Loucy (cell line): ENCODE results near the gene DRAM2.

ENCODE experiments used
- H2AFZ ChIP-seq: fragments of 200-600 bp; sonication (generic); 2 replicates; pipeline ENCODE4 v1.6.0; 2016; ENCODE audit warnings: antibody characterized with exemption, mild to moderate bottlenecking, low read length, moderate library complexity
- H3F3A ChIP-seq: fragments of 200-600 bp; 2 replicates; pipeline ENCODE4 v1.6.0; 2016; ENCODE audit warnings: antibody characterized with exemption, low read depth, mild to moderate bottlenecking
- H3K27me3 ChIP-seq: fragments of 200-600 bp; sonication (generic); 2 replicates; pipeline ENCODE4 v1.6.1; 2014; ENCODE audit warnings: low read length, mild to moderate bottlenecking; ENCODE audit not compliant: insufficient read depth, poor library complexity, severe bottlenecking
- H3K36me3 ChIP-seq: fragments of 200-600 bp; sonication (generic); 2 replicates; pipeline ENCODE4 v1.6.1; 2016; ENCODE audit warnings: low read length; ENCODE audit not compliant: insufficient read depth
- H3K4me1 ChIP-seq: fragments of 200-600 bp; sonication (generic); 2 replicates; pipeline ENCODE4 v1.5.1; 2014; ENCODE audit warnings: low read length, mild to moderate bottlenecking; ENCODE audit not compliant: insufficient read depth, poor library complexity, severe bottlenecking
- H3K4me2 ChIP-seq: fragments of 200-600 bp; sonication (generic); 2 replicates; pipeline ENCODE4 v1.6.0; 2014; ENCODE audit warnings: antibody characterized with exemption, low read length, low read depth, mild to moderate bottlenecking; ENCODE audit not compliant: poor library complexity, severe bottlenecking
- H3K4me3 ChIP-seq: fragments of 200-600 bp; sonication (generic); 2 replicates; pipeline ENCODE4 v1.5.1; 2014; ENCODE audit warnings: low read length, mild to moderate bottlenecking, mixed read lengths; ENCODE audit not compliant: poor library complexity, severe bottlenecking
- H3K79me2 ChIP-seq: fragments of 200-600 bp; sonication (generic); 2 replicates; pipeline ENCODE4 v1.6.1; 2014; ENCODE audit warnings: low read length; ENCODE audit not compliant: insufficient read depth
- H3K9ac ChIP-seq: fragments of 200-600 bp; sonication (generic); 2 replicates; pipeline ENCODE4 v1.6.0; 2014; ENCODE audit warnings: mild to moderate bottlenecking, low read depth, low read length, moderate library complexity; ENCODE audit not compliant: poor library complexity, severe bottlenecking
- H3K9me2 ChIP-seq: fragments of 200-600 bp; sonication (generic); replicated peaks from 2 replicates; pipeline ENCODE4 v1.6.1; 2016; ENCODE audit warnings: low read depth, low read length, mixed read lengths
- H3K9me3 ChIP-seq: fragments of 200-600 bp; sonication (generic); 2 replicates; pipeline ENCODE4 v1.6.1; 2014; ENCODE audit warnings: mild to moderate bottlenecking, antibody characterized with exemption, low read length, low read depth; ENCODE audit not compliant: insufficient read depth
- H4K20me1 ChIP-seq: fragments of 200-600 bp; sonication (generic); 2 replicates; pipeline ENCODE4 v1.6.0; 2014; ENCODE audit warnings: antibody characterized with exemption, low read length, mild to moderate bottlenecking; ENCODE audit not compliant: insufficient read depth, poor library complexity, severe bottlenecking
- EZH2phosphoT487 ChIP-seq: fragments of 200-600 bp; IDR thresholded peaks from 2 replicates; pipeline ENCODE4 v1.6.1; 2018; ENCODE audit warnings: antibody characterized with exemption, mild to moderate bottlenecking, moderate library complexity, borderline replicate concordance
- TF ChIP-seq, protein P1 (sequence below): fragments of 200-600 bp; sonication (generic); conservative IDR thresholded peaks from 2 replicates; pipeline ENCODE4 v1.5.1; 2014; ENCODE audit warnings: mild to moderate bottlenecking, antibody characterized with exemption, low read length

DRAM2 gene

DNA sequence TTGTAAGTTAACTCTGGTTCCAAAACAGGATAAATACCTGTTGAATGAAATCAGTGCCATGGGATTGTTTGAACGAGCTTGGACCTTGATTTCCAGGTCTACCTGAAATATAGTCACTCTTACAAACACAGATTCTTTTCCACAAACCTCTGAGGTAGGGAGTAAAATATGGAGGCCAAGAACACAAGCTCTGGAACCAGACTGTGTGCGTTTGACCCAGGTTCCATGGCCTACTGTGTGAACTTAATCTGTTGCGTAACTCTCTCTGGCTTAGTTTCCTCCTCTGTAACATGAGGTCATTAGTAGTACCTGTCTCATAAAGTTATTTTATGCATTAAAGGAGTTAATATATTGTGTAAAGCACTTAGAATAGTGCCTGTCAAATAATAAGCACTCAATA lies 35.5 kb upstream of the DRAM2 start:
- Histone ChIP-seq H3K9me2 (no peaks in the 10 kb centered on the region), H3F3A (no peaks in the 10 kb centered on the region), H4K20me1 (no peaks in the 10 kb centered on the region), H3K4me3 (no peak overlapping the region), H3K27me3 (no peaks in the 10 kb centered on the region), H2AFZ (no peak overlapping the region), H3K4me1 (peaks cover 16% of the 10 kb centered on the region), H3K9ac (no peak overlapping the region), H3K9me3 (no peaks in the 10 kb centered on the region), H3K4me2 (no peak overlapping the region), H3K79me2 (no peaks in the 10 kb centered on the region), H3K36me3 (peaks cover 63% of the 10 kb centered on the region)
- TF ChIP-seq EZH2phosphoT487, result no peak
- TF ChIP-seq, protein P1, sequence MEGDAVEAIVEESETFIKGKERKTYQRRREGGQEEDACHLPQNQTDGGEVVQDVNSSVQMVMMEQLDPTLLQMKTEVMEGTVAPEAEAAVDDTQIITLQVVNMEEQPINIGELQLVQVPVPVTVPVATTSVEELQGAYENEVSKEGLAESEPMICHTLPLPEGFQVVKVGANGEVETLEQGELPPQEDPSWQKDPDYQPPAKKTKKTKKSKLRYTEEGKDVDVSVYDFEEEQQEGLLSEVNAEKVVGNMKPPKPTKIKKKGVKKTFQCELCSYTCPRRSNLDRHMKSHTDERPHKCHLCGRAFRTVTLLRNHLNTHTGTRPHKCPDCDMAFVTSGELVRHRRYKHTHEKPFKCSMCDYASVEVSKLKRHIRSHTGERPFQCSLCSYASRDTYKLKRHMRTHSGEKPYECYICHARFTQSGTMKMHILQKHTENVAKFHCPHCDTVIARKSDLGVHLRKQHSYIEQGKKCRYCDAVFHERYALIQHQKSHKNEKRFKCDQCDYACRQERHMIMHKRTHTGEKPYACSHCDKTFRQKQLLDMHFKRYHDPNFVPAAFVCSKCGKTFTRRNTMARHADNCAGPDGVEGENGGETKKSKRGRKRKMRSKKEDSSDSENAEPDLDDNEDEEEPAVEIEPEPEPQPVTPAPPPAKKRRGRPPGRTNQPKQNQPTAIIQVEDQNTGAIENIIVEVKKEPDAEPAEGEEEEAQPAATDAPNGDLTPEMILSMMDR, result no peak

DNA sequence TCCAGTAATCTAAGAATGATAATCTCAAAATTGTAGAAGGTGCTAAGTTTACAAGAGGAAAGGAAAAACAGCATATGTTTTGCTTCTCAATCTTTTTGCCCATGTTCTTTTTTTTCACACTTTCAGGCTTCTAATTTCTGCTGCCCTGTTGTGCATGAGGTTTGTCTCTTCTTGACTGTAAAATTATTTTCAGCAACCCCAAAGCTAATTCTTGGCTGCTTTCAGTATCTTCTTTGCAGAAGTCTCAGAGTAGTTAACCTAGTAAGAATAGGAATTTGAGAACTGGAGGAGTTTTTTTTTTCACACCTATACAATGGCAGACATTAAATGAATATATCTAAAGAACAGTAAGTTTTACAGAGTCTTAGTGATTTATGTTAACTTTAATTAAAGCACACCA lies 34.2 kb upstream of the DRAM2 start:
- Histone ChIP-seq H3K9me2 (no peaks in the 10 kb centered on the region), H3K9me3 (no peaks in the 10 kb centered on the region), H3K4me3 (no peak overlapping the region), H3K4me2 (no peak overlapping the region), H3K4me1 (peaks cover 16% of the 10 kb centered on the region), H3F3A (no peaks in the 10 kb centered on the region), H3K36me3 (peaks cover 74% of the 10 kb centered on the region), H2AFZ (no peak overlapping the region), H3K79me2 (no peaks in the 10 kb centered on the region), H4K20me1 (no peaks in the 10 kb centered on the region), H3K9ac (no peak overlapping the region), H3K27me3 (no peaks in the 10 kb centered on the region)
- TF ChIP-seq EZH2phosphoT487, result no peak
- TF ChIP-seq, protein P1, result no peak

DNA sequence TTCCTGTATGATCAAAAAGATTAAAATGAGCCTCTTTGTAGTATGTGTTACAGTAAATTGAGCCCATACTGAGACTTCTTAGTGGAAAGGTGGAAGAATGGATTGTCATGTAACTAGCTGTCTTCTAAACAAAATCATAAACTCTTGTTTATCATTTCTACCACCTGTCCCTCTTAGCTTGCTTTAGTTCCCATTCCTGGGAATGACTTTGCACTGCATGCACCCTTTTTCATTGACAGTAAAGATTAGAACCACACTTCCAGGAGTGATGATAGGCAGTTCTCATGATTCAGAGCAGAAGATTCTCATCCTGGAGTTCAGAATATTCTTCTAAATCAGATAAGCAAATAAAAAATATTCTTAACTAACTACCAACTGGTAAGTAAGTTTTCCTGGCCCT lies 32.6 kb upstream of the DRAM2 start:
- H3K4me1 ChIP-seq, result peaks cover 16% of the 10 kb centered on the region
- H3K4me2 ChIP-seq, result peak overlapping the region; percentile 36
- H4K20me1 ChIP-seq, result no peaks in the 10 kb centered on the region
- H3K36me3 ChIP-seq, result peaks cover 77% of the 10 kb centered on the region
- H3K27me3 ChIP-seq, result no peaks in the 10 kb centered on the region
- H3F3A ChIP-seq, result no peaks in the 10 kb centered on the region
- TF ChIP-seq, protein P1, result no peak
- TF ChIP-seq EZH2phosphoT487, result no peak
- H3K9me3 ChIP-seq, result no peaks in the 10 kb centered on the region
- no peak overlapping the region for H3K4me3 ChIP-seq
- no peak overlapping the region for H2AFZ ChIP-seq
- no peak overlapping the region for H3K9ac ChIP-seq
- H3K9me2 ChIP-seq, result no peaks in the 10 kb centered on the region
- H3K79me2 ChIP-seq, result no peaks in the 10 kb centered on the region; the same call in 1 of the 2 replicates
